Heart left ventricle (tissue), 13 donors: Measurements from ENCODE around the gene MS4A4E.

Source experiments
- CTCF ChIP-seq, 12 donors: fragments of 200-600 bp; sonication (generic) in 4 of 12; IDR thresholded peaks; one replicate each; pipeline versions ENCODE4 v1.5.0 to v1.8.0; 2018 to 2022; ENCODE audit warnings: antibody characterized with exemption in 12 of 12, mild to moderate bottlenecking in 5 of 12
- POLR2A ChIP-seq, 2 donors: fragments of 450-650 bp; IDR thresholded peaks; one replicate each; pipeline ENCODE4 v1.6.1; 2017; ENCODE audit warnings: antibody characterized with exemption in 2 of 2, mild to moderate bottlenecking in 2 of 2, moderate library complexity in 2 of 2
- donor health status: ischemic (EF 13 %, LVEDD 7.1; RV severe dilation, severe dysfunction).
- donor health status: DM: no; HTN: yes; CAD: no.
- donor health status: DM: no; HTN: no; CAD: no.
- donor health status: ischemic (EF 25% LVEDD 6.9; RV normal size, moderate dysfunction).
- donor health status: ischemic (EF 25% LVEDD 5.7; RV mildly dilated, moderate dysfunction).
- donor health status: ischemic (EF 35%, LVEDD 5.7; RV mildly dilated, moderate dysfunction).
- donor health status: nonischemic (EF 11% LVEDD 7.7; RV severe dilation, severe dysfunction).
- donor health status: DM: yes; HTN: yes; CAD: no.
- donor health status: PGD.
- donor health status: ischemic (EF 29% LVEDD 5.4; RV normal size, mild dysfunction).
- donor health status: nonischemic (EF 23%, LVEDD 6.1; RV moderate dilation, normal function).

- TF ChIP-seq CTCF (IDR thresholded peaks at IDR 0.05) (no peak), POLR2A (IDR thresholded peaks at IDR 0.05) (no peak)
Measured at GRCh38 chr11:60195923-60196368, 47.0 kb downstream of the MS4A4E start.
